SK-N-SH treated with all-trans-retinoic acid at 6 μM for 48 hours (cell line): ENCODE data around the gene SOX21.

Source experiments
- ATAC-seq: fragments of 200-7000 bp; cut with Tn5 transposase; 3 replicates; pipeline ENCODE4 v1.9.1; 2020; ENCODE audit warnings: mild to moderate bottlenecking, moderate library complexity
- ARNTL ChIP-seq: fragments of 450-650 bp; formaldehyde crosslinking; IDR thresholded peaks from 2 replicates; pipeline ENCODE4 v1.5.0; 2020; ENCODE audit warnings: low read depth, mild to moderate bottlenecking, moderate library complexity, borderline replicate concordance
- BACH2 ChIP-seq: fragments of 250-450 bp; sonication (Bioruptor Pico); IDR thresholded peaks from 2 replicates; pipeline ENCODE4 v1.9.0; 2021; ENCODE audit warnings: mild to moderate bottlenecking, borderline replicate concordance
- CREB5 ChIP-seq: fragments of 250-450 bp; sonication (Bioruptor Pico); IDR thresholded peaks from 2 replicates; pipeline ENCODE4 v1.5.1; 2020; ENCODE audit warnings: low read depth, mild to moderate bottlenecking, moderate library complexity
- CSDC2 ChIP-seq: fragments of 250-450 bp; sonication (Bioruptor Pico); IDR thresholded peaks from 2 replicates; pipeline ENCODE4 v1.5.0; 2020; ENCODE audit warnings: mild to moderate bottlenecking, moderate library complexity
- ESRRG ChIP-seq: fragments of 250-450 bp; sonication (Bioruptor Pico); IDR thresholded peaks from 2 replicates; pipeline ENCODE4 v1.6.1; 2021; ENCODE audit warnings: mild to moderate bottlenecking
- GLIS3 ChIP-seq: fragments of 250-450 bp; sonication (Bioruptor Pico); IDR thresholded peaks from 2 replicates; pipeline ENCODE4 v1.5.0; 2020; ENCODE audit warnings: mild to moderate bottlenecking, moderate library complexity
- ISL1 ChIP-seq: fragments of 250-450 bp; sonication (Bioruptor Pico); IDR thresholded peaks from 2 replicates; pipeline ENCODE4 v2.1.2; 2022; ENCODE audit warnings: mild to moderate bottlenecking, moderate library complexity
- OSR1 ChIP-seq: fragments of 250-450 bp; sonication (Bioruptor Pico); IDR thresholded peaks from 2 replicates; pipeline ENCODE4 v1.8.0; 2022; ENCODE audit warnings: moderate library complexity, mild to moderate bottlenecking, inconsistent platforms
- PATZ1 ChIP-seq: fragments of 250-450 bp; sonication (Bioruptor Pico); IDR thresholded peaks from 2 replicates; pipeline ENCODE4 v1.8.0; 2020; ENCODE audit warnings: mild to moderate bottlenecking, moderate library complexity, borderline replicate concordance
- RARB ChIP-seq: fragments of 250-450 bp; sonication (Bioruptor Pico); IDR thresholded peaks from 2 replicates; pipeline ENCODE4 v1.8.0; 2021; ENCODE audit warnings: mild to moderate bottlenecking, moderate library complexity
- SNAI2 ChIP-seq: fragments of 250-450 bp; sonication (Bioruptor Pico); IDR thresholded peaks from 2 replicates; pipeline ENCODE4 v1.5.0; 2020; ENCODE audit warnings: mild to moderate bottlenecking, moderate library complexity
- TOX ChIP-seq: fragments of 250-450 bp; sonication (Bioruptor Pico); IDR thresholded peaks from 2 replicates; pipeline ENCODE4 v1.8.0; 2021; ENCODE audit warnings: mild to moderate bottlenecking, moderate library complexity, borderline replicate concordance
- TSHZ2 ChIP-seq: fragments of 250-450 bp; sonication (Bioruptor Pico); IDR thresholded peaks from 2 replicates; pipeline ENCODE4 v1.5.0; 2020; ENCODE audit warnings: mild to moderate bottlenecking, moderate library complexity
- ZC3H10 ChIP-seq: fragments of 250-450 bp; sonication (Bioruptor Pico); IDR thresholded peaks from 2 replicates; pipeline ENCODE4 v1.5.1; 2021; ENCODE audit warnings: mild to moderate bottlenecking, moderate library complexity
- ZFP3 ChIP-seq: fragments of 250-450 bp; sonication (Bioruptor Pico); IDR thresholded peaks from 2 replicates; pipeline ENCODE4 v1.5.0; 2020; ENCODE audit warnings: mild to moderate bottlenecking, moderate library complexity
- ZFP30 ChIP-seq: fragments of 450-650 bp; formaldehyde crosslinking; IDR thresholded peaks from 2 replicates; pipeline ENCODE4 v1.5.0; 2022; ENCODE audit warnings: mild to moderate bottlenecking, moderate library complexity
- ZNF565 ChIP-seq: fragments of 450-650 bp; formaldehyde crosslinking; conservative IDR thresholded peaks from 2 replicates; pipeline ENCODE4 v1.5.0; 2020; ENCODE audit warnings: low read depth, mild to moderate bottlenecking, moderate library complexity
- ZNF70 ChIP-seq: fragments of 450-650 bp; formaldehyde crosslinking; IDR thresholded peaks from 2 replicates; pipeline ENCODE4 v1.5.0; 2020; ENCODE audit warnings: mild to moderate bottlenecking, moderate library complexity
- ZNF8 ChIP-seq: fragments of 450-650 bp; formaldehyde crosslinking; IDR thresholded peaks from 2 replicates; pipeline ENCODE4 v1.5.0; 2020; ENCODE audit warnings: mild to moderate bottlenecking, moderate library complexity

The SOX21 gene

GRCh38 chr13:94683409-94683808 lies 28.9 kb downstream of the SOX21 start:
- ATAC-seq, result no peak

GRCh38 chr13:94682229-94682628 lies 30.1 kb downstream of the SOX21 start:
- ATAC-seq, result no peak
- TF ChIP-seq ZNF565 (CRISPR knock-in tag) (no peak), TSHZ2 (CRISPR knock-in tag) (no peak), ZFP30 (no peak), ZNF8 (CRISPR knock-in tag) (no peak), ESRRG (CRISPR knock-in tag) (no peak), RARB (CRISPR knock-in tag) (no peak), CSDC2 (CRISPR knock-in tag) (no peak), ZC3H10 (CRISPR knock-in tag) (no peak), CREB5 (CRISPR knock-in tag) (no peak), OSR1 (CRISPR knock-in tag) (no peak), PATZ1 (CRISPR knock-in tag) (no peak), SNAI2 (CRISPR knock-in tag) (no peak), BACH2 (CRISPR knock-in tag) (no peak), ZFP3 (no peak), ZNF70 (no peak)

More at GRCh38 chr13:94683409-94683808, 28.9 kb downstream of the SOX21 start:
- TF ChIP-seq PATZ1 (CRISPR knock-in tag) (no peak), GLIS3 (CRISPR knock-in tag) (no peak)

GRCh38 chr13:94679614-94680013 lies 32.7 kb downstream of the SOX21 start:
- ATAC-seq, result no peak
- no peak for TF ChIP-seq ISL1
- TF ChIP-seq RARB (CRISPR knock-in tag), result no peak
- no peak for TF ChIP-seq TOX
- TF ChIP-seq CSDC2 (CRISPR knock-in tag), result no peak
- no peak for TF ChIP-seq ESRRG (CRISPR knock-in tag)
- no peak for TF ChIP-seq ZNF8 (CRISPR knock-in tag)
- TF ChIP-seq ZFP30, result no peak
- no peak for TF ChIP-seq ARNTL (CRISPR knock-in tag)

- no peak for ATAC-seq
- no peak for TF ChIP-seq PATZ1 (CRISPR knock-in tag)
- no peak for TF ChIP-seq RARB (CRISPR knock-in tag)
Observed at GRCh38 chr13:94678845-94679244, 33.5 kb downstream of the SOX21 start.
